SK-N-SH (cell line): ENCODE results near the gene SORL1. TPM values are rescaled to one million over a fixed set of nuclear protein-coding genes. Genes with fewer than 3 reads are reported as not detected.

Experiments
- CTCF ChIA-PET: fragments of 300-600, 350-600 bp; formaldehyde crosslinking; extraction: SDS; loops from one replicate; lab custom pipeline; 2021; lab: Yijun Ruan, JAX
- POLR2A ChIA-PET: fragments of 350-600 bp; sonication (Branson Sonifier 250); formaldehyde crosslinking; extraction: SDS; loops from one replicate; lab custom pipeline; 2020; ENCODE audit warnings: antibody characterized with exemption, inconsistent platforms; lab: Yijun Ruan, JAX
- DNase-seq: peaks from one replicate; pipeline ENCODE4 v3.0.0; 2012
- H2AFZ ChIP-seq: fragments of 200-600 bp; sonication (generic); 2 replicates; pipeline ENCODE4 v1.8.1; 2016; ENCODE audit warnings: antibody characterized with exemption, mild to moderate bottlenecking, low read depth
- H3F3A ChIP-seq: fragments of 200-600 bp; sonication (generic); replicated peaks from 2 replicates; pipeline ENCODE3; 2016; ENCODE audit warnings: antibody characterized with exemption, mild to moderate bottlenecking; ENCODE audit not compliant: insufficient read depth
- H3K27ac ChIP-seq, 2 experiments: fragments of 200-500 bp in 1 of 2; fragments of 200-600 bp in 1 of 2; sonication (Bioruptor generic) in 1 of 2; sonication (generic), shearing (Covaris generic) in 1 of 2; 2 replicates each; pipeline versions ENCODE4 v1.5.1 to v1.6.1; 2014 to 2016; ENCODE audit warnings: low read depth in 2 of 2, inconsistent platforms in 1 of 2, low read length in 1 of 2, mild to moderate bottlenecking in 1 of 2, mixed read lengths in 1 of 2
- H3K27me3 ChIP-seq: fragments of 200-600 bp; sonication (generic), shearing (Covaris generic); 2 replicates; pipeline ENCODE4 v1.6.1; 2016; ENCODE audit warnings: mixed run types; ENCODE audit not compliant: insufficient read depth
- H3K36me3 ChIP-seq, 2 experiments: fragments of 200-500 bp in 1 of 2; fragments of 200-600 bp in 1 of 2; sonication (Bioruptor generic) in 1 of 2; sonication (generic) in 1 of 2; replicated peaks in 1 of 2; 2 replicates each; pipeline versions ENCODE3 to v1.5.1; 2014 to 2016; ENCODE audit warnings: low read length in 1 of 2, mild to moderate bottlenecking in 1 of 2; ENCODE audit not compliant: insufficient read depth in 2 of 2, control insufficient read depth in 1 of 2
- H3K4me1 ChIP-seq, 2 experiments: fragments of 200-500 bp in 1 of 2; fragments of 200-600 bp in 1 of 2; sonication (Bioruptor generic) in 1 of 2; sonication (generic), shearing (Covaris generic) in 1 of 2; 2 replicates each; pipeline versions ENCODE4 v1.5.1 to v1.6.1; 2014 to 2016; ENCODE audit warnings: low read depth in 1 of 2, low read length in 1 of 2, mixed run types in 1 of 2; ENCODE audit not compliant: insufficient read depth in 2 of 2, control insufficient read depth in 1 of 2
- H3K4me2 ChIP-seq: fragments of 200-600 bp; sonication (generic), shearing (Covaris generic); 2 replicates; pipeline ENCODE4 v1.6.1; 2017; ENCODE audit warnings: mixed run types
- H3K4me3 ChIP-seq, 2 experiments: fragments of 200-500 bp in 1 of 2; fragments of 200-600 bp in 1 of 2; sonication (Bioruptor generic) in 1 of 2; sonication (generic), shearing (Covaris generic) in 1 of 2; 2 replicates each; pipeline versions ENCODE4 v1.5.1 to v1.8.1; 2014 to 2016; ENCODE audit warnings: low read depth in 2 of 2, inconsistent platforms in 1 of 2, low read length in 1 of 2, mild to moderate bottlenecking in 1 of 2, mixed read lengths in 1 of 2, moderate library complexity in 1 of 2
- H3K79me2 ChIP-seq: fragments of 200-600 bp; sonication (generic); 2 replicates; pipeline ENCODE4 v1.8.1; 2017; ENCODE audit warnings: mild to moderate bottlenecking; ENCODE audit not compliant: insufficient read depth
- H3K9ac ChIP-seq: fragments of 200-600 bp; sonication (generic); 2 replicates; pipeline ENCODE4 v1.6.1; 2017; ENCODE audit warnings: mixed run types
- H3K9me2 ChIP-seq: fragments of 200-600 bp; sonication (generic); 2 replicates; pipeline ENCODE4 v1.6.1; 2017; ENCODE audit warnings: mixed run types
- H3K9me3 ChIP-seq: fragments of 200-600 bp; sonication (generic); 2 replicates; pipeline ENCODE4 v1.6.1; 2017; ENCODE audit warnings: mixed run types, mild to moderate bottlenecking, moderate library complexity
- H4K20me1 ChIP-seq: fragments of 200-600 bp; sonication (generic); 2 replicates; pipeline ENCODE4 v1.6.1; 2017; ENCODE audit warnings: mild to moderate bottlenecking, mixed run types; ENCODE audit not compliant: insufficient read depth
- CHD2 ChIP-seq: fragments of 150-350 bp; IDR thresholded peaks from 2 replicates; pipeline ENCODE4 v1.6.1; 2018; ENCODE audit warnings: low read length; ENCODE audit not compliant: partially characterized antibody
- ELF1 ChIP-seq: IDR thresholded peaks from 2 replicates; pipeline ENCODE4 v1.4.0; 2012
- FOXM1 ChIP-seq: IDR thresholded peaks from 2 replicates; pipeline ENCODE4 v1.4.0; 2012; ENCODE audit warnings: low read depth, mild to moderate bottlenecking
- GATA2 ChIP-seq: sonication (generic); formaldehyde crosslinking; IDR thresholded peaks from 2 replicates; pipeline ENCODE4 v1.5.0; 2020; ENCODE audit warnings: mild to moderate bottlenecking, missing genetic modification reagents
- JUND ChIP-seq: IDR thresholded peaks from 2 replicates; pipeline ENCODE4 v1.4.0; 2012
- MAX ChIP-seq: IDR thresholded peaks from 2 replicates; pipeline ENCODE4 v1.4.0; 2012; ENCODE audit warnings: low read depth
- NFIC ChIP-seq: IDR thresholded peaks from 2 replicates; pipeline ENCODE4 v1.4.0; 2012; ENCODE audit warnings: borderline replicate concordance
- NRF1 ChIP-seq: IDR thresholded peaks from 2 replicates; pipeline ENCODE4 v1.6.1; 2012; ENCODE audit warnings: low read depth, mild to moderate bottlenecking, low read length
- PBX3 ChIP-seq: IDR thresholded peaks from 2 replicates; pipeline ENCODE4; 2012
- POLR2AphosphoS5 ChIP-seq: IDR thresholded peaks from 2 replicates; pipeline ENCODE4 v1.6.1; 2012; ENCODE audit warnings: low read depth, low read length
- RAD21 ChIP-seq: IDR thresholded peaks from 2 replicates; pipeline ENCODE4 v1.6.1; 2012; ENCODE audit warnings: mild to moderate bottlenecking, low read length
- RCOR1 ChIP-seq: fragments of 150-350 bp; IDR thresholded peaks from 2 replicates; pipeline ENCODE4 v1.6.1; 2017; ENCODE audit warnings: antibody characterized with exemption, low read length
- SMC3 ChIP-seq: IDR thresholded peaks from 2 replicates; pipeline ENCODE4 v1.6.1; 2012; ENCODE audit warnings: low read depth, low read length, improper control_type of control experiment
- TAF1 ChIP-seq: IDR thresholded peaks from 2 replicates; pipeline ENCODE4 v1.6.1; 2012; ENCODE audit warnings: low read depth, mild to moderate bottlenecking, low read length, moderate library complexity, borderline replicate concordance
- TCF12 ChIP-seq: IDR thresholded peaks from 2 replicates; pipeline ENCODE4 v1.4.0; 2012
- USF1 ChIP-seq: IDR thresholded peaks from 2 replicates; pipeline ENCODE4 v1.4.0; 2012; ENCODE audit warnings: low read depth, borderline replicate concordance
- USF2 ChIP-seq: fragments of 150-350 bp; IDR thresholded peaks from 2 replicates; pipeline ENCODE4 v1.6.1; 2017; ENCODE audit warnings: antibody characterized with exemption, low read length, low read depth, borderline replicate concordance
- ZBTB33 ChIP-seq: IDR thresholded peaks from 2 replicates; pipeline ENCODE4 v1.4.0; 2012; ENCODE audit warnings: low read depth, borderline replicate concordance
- WGBS: methylation state at CpG from one replicate; pipeline ENCODE4 v1.1.6; 2017; ENCODE audit warnings: low lambda C conversion rate; 5-methylcytosine and 5-hydroxymethylcytosine counted together
- polyA plus RNA-seq, 3 experiments: library from polyadenylated mRNA; depleted of rRNA; stranded (reverse); fragments of >200 nt; gene quantifications; 2 replicates each; pipeline ENCODE4 v1.2.3, GENCODE V29; 2012

Gene SORL1
- polyA plus RNA-seq, 1 of the 3 experiments (the other 2 are of a cell fraction), result 7.1 TPM

GRCh38 chr11:121571506-121571905, 119.4 kb downstream of the SORL1 start:
- no peak for DNase-seq
- Histone ChIP-seq H3K4me1 (peaks cover 0 to 8% of the 10 kb centered on the region in 2 experiments; a peak in 1 of 4 replicates), H3F3A (no peaks in the 10 kb centered on the region), H3K36me3 (no peaks in the 10 kb centered on the region), H3K79me2 (no peaks in the 10 kb centered on the region), H4K20me1 (no peaks in the 10 kb centered on the region), H3K4me3 (no peak overlapping the region), H3K9me2 (no peaks in the 10 kb centered on the region), H3K27me3 (no peaks in the 10 kb centered on the region), H3K9ac (no peak overlapping the region), H3K9me3 (no peaks in the 10 kb centered on the region), H2AFZ (no peak overlapping the region), H3K4me2 (no peak overlapping the region), H3K27ac (no peak overlapping the region)
- no peak for TF ChIP-seq TCF12
- no peak for TF ChIP-seq RAD21
- no peak for TF ChIP-seq GATA2 (CRISPR knock-in tag)
- no peak for TF ChIP-seq POLR2AphosphoS5
- TF ChIP-seq JUND, result no peak
- TF ChIP-seq USF1, result no peak
- TF ChIP-seq SMC3, result no peak
- no peak for TF ChIP-seq PBX3
- no peak for TF ChIP-seq CHD2
- TF ChIP-seq NRF1, result no peak
- TF ChIP-seq TAF1, result no peak
- no peak for TF ChIP-seq MAX
- TF ChIP-seq FOXM1, result no peak
- no peak for TF ChIP-seq ELF1
- no peak for TF ChIP-seq NFIC
- no peak for TF ChIP-seq RCOR1
- TF ChIP-seq USF2, result no peak
- no peak for TF ChIP-seq ZBTB33
- POLR2A ChIA-PET, result no interaction called here
- WGBS, result 66% methylated on average over 4 of the region's 4 CpGs
- CTCF ChIA-PET, result interaction anchor here (0.8 to 2.1 kb wide), 6 partner anchors 9 to 377 kb away, joined by 3 to 9 read pairs (median 4); no protein-coding TSS in a partner anchor
